ENCODE results near the gene APH1A.
"Not testable (repeated sequence)": the region's sequence is repeated elsewhere in the genome, so short reads cannot be mapped to it uniquely, and the experiment has no call there.

APH1A gene

DNA sequence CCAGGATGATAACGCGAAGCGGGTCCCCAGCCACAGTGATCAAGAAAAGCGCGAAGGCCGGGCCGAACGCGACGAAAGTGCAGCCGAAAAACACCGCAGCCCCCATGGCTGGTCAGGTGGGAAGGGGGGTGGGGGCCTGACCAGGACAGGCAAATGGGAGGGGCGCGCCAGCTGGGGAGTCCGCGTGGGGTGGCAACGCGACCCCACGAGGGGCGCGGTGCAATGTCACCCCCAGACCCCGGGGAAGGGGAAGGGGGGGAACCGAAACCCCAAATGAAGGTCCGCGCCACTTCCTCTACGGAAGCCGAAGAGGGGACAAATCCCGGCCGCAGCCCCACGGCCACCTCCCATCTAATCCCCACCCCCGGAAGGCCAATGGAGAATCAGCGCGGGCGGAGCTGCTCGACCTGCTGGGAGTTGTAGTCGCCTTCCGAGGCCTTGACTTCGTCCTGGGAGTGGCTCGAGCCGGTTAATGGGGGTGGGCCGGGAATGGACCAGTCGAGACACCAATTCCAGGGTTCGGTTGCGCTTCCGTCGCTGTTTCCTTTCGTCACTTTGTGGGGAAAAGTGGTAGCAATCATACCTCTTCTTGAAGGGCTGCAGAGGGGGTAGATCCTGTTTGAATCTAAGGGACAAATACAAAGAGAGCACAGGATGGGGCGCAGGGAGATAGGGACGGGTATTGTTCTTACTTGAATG is at the start of gene APH1A:
Gene APH1A, minus strand, starts transcription at position 312 of the 699 bp plus-strand sequence. Its CDS starts 206 bp downstream, at position 106.
- DNase-seq = peak; percentile 98

DNA sequence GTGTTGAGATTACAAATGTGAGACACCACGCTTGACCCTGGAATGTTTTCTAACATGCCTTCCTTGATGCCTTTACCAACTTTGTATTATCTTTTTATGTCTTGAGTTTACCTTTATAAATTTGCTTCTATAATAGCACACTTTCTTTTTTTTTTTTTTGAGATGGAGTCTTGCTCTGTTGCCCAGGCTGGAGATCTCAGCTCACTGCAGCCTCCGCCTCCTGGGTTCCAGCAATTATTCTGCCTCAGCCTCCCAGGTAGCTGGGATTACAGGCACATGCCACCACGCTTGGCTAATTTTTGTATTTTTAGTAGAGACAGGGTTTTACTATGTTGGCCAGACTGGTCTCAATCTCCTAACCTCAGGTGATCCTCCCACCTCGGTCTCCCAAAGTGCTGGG is 45.9 kb upstream of the APH1A start:
- not testable (repeated sequence) for DNase-seq

DNA sequence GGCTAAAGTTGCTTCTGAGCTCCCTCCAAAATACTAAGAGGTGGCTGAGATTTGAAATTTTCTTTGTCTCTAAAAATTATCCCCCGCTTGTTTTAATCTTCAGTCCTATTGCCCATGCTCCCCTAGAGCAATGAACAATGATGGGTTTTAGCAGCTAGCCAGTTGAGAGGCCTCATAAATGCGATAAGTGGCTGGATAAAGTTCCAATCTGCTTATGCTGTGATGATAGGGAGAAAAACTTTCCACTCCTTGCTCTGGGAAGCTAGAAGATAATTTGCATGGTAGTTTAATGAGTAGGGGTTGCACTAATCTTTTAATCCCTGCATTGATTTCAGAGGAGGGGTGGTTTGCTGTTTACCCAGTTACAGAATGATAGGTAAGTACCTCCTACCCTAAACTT is 42.9 kb upstream of the APH1A start:
- DNase-seq = no peak

DNA sequence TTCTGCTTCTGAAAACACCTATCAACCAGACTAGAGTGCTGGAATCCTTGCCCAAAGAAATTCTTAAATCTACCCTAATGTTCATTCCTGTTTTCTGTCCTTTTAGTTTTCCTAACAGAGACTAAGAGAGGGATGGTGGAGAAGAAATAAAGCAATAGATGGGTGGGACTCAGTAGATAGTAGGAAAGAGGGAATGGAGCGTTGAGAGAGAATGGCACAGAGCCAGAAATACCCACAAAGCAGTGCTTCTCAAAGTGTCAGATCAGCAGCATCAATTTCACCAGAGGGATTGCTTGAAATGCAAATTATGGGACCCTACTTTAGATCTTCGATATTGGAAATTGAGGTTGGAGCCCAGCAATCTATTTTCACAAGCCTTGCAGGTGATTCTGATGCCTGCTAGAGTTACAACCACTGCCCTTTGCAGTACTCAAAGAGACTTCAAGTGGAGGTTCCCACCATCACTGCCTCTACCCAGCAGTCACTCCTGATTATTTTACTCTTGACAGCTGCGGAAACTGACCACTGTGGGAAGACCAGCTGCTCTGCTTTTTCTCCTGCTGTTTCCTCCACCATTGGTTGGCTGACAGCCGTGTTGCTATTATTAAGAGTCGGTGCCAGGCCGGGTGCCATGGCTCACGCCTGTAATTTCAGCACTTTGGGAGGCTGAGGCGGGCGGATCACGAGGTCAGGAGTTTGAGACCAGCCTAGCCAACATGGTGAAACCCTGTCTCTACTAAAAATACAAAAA is 41.1 kb upstream of the APH1A start:
- DNase-seq = no peak

DNA sequence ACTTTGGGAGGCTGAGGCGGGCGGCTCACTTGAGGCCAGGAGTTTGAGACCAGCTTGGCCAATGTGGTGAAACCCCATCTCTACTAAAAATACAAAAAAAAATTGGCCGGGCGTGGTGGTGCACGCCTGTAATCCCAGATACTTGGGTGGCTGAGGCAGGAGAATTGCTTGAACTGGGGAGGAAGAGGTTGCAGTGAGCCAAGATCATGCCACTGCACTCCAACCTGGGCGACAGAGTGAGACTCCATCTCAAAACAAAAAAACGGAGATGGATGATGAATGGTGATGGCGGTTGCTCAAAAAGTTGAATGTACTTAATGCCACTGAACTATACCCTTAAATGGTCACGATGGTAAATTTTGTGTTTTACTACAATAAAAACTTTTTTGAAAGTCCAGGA is 39.8 kb upstream of the APH1A start:
- DNase-seq = not testable (repeated sequence)

DNA sequence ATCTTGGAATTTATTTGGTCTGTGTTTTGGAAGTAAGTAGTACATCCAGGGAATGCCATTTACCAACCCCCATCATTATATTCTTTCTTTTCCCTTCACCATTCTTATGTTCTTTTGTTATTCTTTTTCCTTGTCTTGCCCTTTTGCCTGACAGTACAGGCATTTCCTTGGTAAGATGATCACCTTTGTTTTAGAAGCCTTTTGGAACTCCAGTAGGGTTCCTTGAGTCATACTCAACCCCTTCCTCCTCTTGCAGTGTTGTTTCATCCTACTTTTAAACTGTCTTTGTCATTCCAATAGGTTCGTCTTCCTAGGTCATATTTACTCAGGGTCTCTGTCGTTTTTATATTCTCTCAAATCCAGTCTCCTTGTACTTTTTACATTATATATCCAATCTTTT is 34.1 kb upstream of the APH1A start:
- DNase-seq = no peak

DNA sequence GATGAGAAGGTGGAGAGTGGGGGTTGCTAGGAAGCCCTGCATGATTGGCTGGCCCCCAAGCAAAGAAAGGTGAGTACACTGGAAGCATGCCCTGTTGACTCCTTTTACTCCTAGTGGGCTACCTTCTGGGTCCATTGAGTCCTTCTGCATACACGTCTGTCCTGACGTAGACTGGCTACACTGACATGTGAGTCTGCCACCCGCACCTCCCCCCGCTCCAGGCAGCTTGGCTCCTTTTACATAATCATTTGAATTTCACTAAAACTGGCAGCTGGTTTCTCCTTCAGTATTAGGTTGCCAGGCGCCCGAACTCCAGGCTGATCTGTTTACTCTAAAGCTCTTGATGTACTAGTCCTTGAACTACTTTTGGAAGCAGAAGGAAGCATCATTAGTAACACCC is 33.5 kb upstream of the APH1A start:
- no peak for DNase-seq

DNA sequence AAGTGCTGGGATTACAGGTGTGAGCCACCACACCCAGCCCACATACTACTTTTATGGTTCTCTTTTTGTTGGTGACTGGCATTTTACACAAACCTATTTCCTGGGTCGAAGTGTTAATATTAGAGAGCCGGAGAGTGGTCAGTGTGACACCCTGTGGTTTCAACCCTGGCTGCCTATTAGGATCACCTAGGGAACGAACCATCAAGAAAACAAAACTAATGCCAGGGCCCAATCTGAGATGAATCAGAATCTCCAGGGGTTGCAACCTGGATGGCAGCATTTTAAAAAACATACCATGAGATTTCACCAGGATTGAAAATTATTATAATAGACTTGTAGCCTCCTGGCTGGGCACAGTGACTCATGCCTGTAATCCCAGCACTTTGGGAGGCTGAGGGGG is 30.9 kb upstream of the APH1A start:
- no peak for DNase-seq

DNA sequence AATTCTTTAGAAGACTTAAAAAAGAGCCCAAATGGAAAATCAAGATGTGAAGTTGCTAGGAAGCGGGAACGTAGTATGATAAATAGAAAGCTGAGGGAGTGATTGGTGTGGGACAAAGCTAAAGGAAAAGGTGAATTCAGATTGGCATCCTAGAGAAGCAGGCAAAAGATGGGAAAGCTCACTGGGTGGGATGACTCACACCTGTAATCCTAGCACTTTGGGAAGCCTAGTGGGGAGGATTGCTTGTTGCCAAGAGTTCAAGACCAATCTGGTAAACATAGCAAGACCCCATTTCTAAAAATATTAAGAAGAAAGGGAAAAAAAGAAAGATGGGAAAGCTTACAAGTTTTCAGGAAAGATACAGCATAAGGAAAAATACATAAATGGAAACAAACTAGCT is 26.7 kb upstream of the APH1A start:
- DNase-seq = no peak

DNA sequence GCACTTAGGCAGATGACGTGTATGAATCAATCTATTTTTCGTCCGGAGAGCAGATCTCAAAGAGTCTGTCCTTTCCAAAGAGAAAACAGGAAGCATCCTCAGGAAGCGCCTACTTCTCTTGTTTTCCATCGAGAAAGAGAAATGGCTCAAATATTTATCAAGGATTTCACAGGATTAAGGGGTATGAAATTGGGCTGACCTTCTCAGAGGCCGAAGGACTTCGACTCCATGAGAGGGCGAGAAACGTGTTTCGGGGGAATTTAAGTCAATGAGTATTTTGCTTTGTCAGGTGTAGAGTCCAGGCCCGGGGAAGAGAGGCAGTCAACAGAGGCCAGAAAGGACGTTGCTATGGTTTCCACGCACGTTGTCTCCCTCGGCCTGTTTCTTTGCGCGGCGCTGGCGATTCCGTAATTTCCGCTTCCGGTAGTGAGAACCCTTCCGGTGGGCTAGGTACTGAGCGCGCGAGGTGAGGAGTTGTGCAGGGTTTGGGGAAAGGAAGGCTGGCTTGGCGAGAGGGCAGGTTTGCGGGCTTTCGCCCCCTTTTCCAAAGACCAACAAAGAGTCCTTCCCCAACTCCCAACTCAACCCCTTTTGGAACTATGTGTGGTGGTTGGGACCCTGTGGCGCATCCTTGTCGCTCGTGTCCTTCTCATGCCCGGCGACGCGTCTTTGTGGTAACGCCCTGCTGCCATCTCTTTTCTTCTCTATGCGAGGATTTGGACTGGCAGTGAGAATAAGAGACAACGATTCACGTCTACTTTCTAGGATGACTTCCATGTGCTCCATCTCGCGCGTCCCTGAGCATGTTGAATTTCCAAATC is 24.8 kb upstream of the APH1A start, which contains the start of gene MRPS21:
Gene MRPS21, plus strand, starts transcription at position 429 of the 821 bp plus-strand sequence. CDS start 506 bp downstream, outside the sequence.
- peak; percentile 90 for DNase-seq

DNA sequence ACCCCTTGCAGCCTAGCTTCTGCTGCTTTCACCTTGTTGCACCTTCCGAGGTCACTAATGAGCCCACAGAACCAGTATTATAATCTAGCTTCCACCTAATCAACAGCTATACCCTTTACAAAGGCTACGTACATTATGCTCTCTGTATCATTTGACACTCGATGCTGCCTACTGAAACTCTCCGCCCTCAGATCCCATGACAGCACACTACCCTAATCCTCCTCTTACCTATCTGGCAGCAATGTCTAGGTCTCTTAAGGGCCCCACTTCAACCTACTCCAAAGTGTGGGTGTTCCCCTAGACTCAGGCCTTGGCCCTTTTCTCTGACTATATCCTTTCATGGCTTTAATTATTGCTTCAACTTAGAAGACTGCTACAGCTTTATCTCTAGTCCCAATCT is 20.0 kb upstream of the APH1A start:
- no peak for DNase-seq

DNA sequence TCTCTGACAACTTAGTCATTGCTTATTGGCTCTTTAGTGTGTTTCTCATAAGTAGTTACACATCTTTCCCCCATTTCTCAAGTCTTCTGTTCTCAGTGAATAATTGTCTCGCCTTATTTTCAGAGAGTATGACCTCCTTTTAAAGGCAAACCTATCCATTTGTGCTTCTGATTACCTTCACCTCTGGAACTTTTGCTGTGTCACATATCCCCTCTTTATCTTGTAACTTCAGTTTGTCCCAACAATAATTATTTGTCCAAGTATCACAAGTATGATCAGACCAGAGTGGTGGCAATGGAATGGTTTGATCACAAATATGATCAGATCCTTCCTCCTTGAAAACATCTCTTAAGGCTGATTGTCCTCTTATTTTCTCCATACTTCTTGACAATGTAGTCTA is 19.6 kb upstream of the APH1A start:
- DNase-seq = no peak

DNA sequence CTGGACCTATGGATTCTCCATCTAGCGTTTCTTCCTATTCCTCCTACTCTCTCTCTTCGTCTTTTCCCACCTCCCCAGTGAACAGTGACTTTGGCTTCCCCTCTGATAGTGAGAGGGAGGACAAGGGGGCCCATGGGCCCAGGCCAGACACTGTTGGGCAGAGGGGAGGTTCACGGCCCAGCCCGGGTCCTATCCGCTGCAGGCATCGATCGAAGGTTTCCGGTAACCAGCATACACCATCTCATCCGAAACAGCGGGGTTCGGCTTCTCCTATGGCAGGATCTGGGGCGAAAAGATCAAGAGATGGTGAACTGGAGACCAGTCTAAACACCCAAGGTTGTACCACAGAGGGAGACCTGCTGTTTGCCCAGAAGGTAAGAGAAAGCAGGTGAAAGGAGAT is 14.4 kb upstream of the APH1A start:
- no peak for DNase-seq

DNA sequence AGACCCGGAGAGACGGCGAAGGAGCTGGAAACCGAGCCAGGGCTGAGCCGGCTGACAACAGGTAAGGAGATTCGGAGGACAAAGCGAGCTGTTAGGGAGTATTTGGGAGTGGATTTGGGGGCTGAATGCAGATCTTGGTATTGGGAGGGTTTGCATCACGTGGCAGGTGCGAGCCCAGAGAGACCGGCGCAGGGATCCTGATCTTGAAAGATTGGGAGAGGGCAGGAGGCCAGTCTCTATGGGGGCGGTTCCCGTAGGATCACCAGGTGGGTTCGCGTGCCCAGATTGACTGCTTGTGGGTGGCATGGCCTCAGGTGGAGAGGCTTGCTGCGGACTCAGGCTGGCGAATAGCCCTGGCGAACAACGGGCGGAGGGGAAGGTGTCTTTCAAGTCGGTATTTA is 13.7 kb upstream of the APH1A start:
- no peak for DNase-seq

DNA sequence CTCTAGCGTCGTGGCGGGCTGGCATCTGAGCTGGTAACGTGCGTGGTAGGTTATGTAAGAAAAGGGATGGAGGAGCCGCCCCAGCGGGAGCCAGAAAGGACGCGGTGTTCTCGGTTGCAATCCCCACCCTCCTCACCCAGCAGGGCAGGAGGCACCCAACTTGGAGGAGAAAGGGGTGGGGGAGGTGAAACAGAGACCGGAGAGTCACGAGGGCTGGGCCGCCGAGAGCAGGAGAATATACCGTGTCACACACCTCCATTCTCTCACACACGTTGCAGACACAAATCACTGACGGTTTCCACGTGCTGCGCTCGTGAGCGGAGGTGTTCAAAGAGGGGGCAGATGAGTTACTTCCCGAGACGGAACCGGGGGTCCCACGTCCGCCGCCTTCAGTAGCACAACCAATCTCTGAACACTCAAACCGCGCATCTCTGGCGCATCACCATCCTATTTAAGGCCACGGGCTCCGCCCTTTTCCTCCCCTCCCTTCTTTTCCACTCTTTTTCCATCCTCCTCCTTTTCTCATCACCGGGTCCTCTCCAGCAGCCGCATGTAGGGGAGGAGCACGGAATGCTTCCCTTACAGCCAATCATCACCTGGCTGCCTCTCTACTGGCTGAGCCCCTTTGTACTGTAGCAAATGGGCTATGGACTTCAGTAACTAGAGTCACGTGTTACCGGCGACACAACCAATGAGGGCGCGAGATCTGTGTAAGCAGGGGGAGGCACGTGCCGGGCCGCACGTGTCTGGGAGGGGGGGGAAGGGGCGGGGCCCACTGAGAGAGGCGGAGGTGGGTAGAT is 13.1 kb upstream of the APH1A start, which contains the start of gene CIART:
Gene CIART, plus strand, starts transcription at position 797 of the 800 bp plus-strand sequence. CDS start 714 bp downstream, outside the sequence.
- DNase-seq = peak; percentile 100

DNA sequence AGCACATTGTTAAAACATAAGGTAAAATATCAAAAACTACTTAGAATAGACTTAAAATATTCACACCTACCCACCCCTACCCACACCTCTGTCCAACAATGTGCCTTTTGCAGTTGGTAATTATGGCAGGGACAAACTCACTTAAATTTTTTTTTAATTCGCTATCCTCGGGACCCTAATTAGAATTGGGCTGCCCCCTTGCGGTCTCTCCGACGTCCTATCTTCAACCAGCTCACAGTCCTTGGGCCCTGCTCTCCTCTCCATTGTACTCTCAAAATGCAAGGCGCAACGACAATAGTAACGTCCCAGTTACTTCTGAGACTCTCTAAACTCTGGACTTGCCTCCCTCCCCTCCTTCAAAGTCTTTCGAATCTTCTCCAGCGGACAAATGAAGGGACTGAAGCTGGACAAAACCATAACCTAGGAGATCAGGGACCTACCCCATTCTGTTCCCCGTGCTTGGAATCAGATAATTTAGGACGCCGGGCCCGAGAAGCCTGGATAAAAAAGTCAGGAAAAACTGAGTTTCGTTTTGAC is 12.5 kb upstream of the APH1A start:
- peak; percentile 83 for DNase-seq

DNA sequence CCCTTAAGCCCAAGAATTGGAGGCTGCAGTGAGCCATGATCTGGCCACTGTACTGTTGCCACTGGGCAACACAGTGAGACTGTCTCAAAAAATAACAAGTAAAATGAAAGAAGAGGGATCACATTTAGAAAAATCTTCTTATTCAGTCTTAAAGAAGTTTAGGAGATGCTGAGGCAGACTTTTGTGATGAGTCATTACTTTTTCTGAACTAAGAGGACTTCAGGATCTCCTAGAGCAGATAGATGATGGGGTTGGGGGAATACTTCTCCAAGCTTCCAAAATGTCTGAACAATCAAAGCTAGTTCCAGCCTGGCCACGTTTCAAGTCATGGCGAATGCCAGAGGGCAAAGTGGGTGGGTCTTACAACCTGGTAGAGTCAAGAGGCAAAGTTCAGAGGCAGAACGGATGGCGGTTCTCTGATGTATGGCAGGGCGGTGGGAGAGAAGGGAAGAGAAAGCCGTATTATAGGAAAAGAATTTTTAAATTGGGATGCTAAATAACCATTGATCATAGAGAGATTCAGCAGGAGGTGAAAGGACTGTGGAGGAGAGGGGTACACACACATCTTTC is 11.4 kb upstream of the APH1A start:
- no peak for DNase-seq

DNA sequence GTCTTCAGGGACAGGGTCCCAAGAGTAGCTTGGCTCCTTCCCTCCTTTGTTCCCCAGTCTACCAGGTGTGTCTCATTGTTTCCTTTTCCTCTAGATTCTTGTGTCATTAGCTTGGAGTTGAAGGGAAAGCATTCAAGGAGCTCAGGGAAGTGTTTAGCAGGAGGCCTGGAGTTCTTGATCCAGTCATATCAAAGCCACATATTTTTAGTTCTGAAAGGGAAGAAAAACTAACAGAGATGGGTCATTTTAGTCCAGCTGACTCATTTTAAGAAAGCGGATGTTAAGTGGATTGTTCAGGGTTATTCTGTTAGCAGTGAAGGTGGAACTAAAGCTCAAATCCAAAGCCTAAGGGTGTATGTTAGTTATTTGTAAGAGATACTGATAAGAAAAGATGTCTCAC is 4.5 kb upstream of the APH1A start:
- DNase-seq = no peak

DNA sequence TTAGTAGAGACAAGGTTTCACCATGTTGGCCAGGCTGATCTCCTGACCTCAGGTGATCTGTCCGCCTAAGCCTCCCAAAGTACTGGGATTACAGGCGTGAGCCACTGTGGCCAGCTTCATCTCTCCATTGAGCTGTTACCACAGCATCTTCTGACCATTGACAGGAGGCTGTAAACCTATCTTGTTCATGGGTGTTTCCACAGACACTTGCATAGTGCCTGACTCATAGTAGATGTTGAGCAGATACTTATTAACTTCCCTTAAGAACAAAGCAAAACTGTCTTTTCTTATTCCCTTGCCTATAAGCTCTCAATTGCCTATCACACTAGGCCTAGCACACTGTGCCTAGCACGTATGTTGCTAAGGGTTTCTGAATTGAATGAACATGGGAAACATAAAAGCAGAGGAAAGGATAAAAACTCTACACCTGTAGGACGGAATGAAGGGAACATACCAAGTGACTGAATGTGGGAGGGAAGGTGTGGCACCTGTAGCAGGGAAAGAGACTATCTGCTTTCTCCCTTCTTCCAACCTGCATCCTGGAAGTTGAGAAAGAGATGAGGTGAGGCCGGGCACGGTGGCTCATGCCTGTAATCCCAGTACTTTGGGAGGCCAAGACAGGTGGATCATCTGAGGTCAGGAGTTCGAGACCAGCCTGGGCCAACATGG is 2.6 kb upstream of the APH1A start:
- DNase-seq = no peak

DNA sequence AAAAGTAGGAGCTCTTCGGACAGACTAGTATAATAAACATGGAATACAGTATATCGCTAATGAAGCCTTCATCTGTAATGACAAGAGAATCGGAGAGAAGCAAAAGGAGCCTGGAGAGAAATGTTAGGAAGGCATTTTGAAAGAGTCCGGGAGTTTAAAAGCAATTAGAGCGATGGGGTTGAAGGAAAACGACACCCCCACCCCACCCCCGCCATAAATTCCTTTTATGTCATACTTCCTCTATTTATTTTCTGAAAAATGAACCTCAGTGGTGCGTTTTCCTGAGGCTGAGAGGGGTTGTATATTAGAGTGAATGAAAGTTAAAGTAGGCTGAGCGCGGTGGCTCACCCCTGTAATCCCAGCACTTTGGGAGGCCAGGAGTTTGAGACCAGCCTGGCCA is 635 bp upstream of the APH1A start:
- no peak for DNase-seq

DNA sequence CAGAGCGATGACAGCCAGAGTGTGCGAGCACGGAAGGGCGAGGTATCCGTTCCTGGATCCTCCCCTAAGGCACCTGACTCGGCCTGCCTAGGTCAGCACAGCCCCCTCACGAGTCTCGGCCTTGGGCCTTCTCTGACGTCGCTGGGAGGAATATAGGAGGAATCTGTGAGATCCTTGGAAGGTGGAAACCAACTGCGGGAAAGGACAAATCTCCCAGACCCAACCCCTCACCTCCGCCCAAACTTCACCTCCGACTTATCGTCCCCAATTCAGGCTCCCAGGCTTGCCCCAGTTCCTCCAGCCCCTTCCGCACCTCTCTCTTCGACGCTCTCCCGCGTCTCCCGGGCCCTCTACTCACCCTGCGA is 494 bp downstream of the APH1A start:
- no peak for DNase-seq
